ENCODE data around the gene PDZD7. TPM values are rescaled to one million over a fixed set of nuclear protein-coding genes. Genes with fewer than 3 reads are reported as not detected.

PDZD7 gene
- polyA plus RNA-seq, 1 of the 3 experiments (the other 2 are of a cell fraction): 1.9 TPM

GRCh38 chr10:101046332-101047238, 15.7 kb upstream of the PDZD7 start:
- POLR2A ChIA-PET: no interaction called here
- no peaks in the 10 kb centered on the region for H3K27me3 ChIP-seq (ENCODE audit: insufficient read depth)
- no peaks in the 10 kb centered on the region for H3K9me2 ChIP-seq
- no peak overlapping the region for H2AFZ ChIP-seq (ENCODE audit: low read depth)
- H3K27ac ChIP-seq (ENCODE audit: low read depth in 2 of 2, low read length in 1 of 2): no peak overlapping the region
- H3K9me3 ChIP-seq: no peaks in the 10 kb centered on the region
- no peaks in the 10 kb centered on the region for H4K20me1 ChIP-seq (ENCODE audit: insufficient read depth)
- peaks cover 21% of the 10 kb centered on the region for H3F3A ChIP-seq (replicated peaks; ENCODE audit: insufficient read depth)
- H3K4me1 ChIP-seq (ENCODE audit: control insufficient read depth in 1 of 2, insufficient read depth in 2 of 2, low read depth in 1 of 2, low read length in 1 of 2): peaks cover 10 to 23% of the 10 kb centered on the region in 2 experiments
- H3K4me2 ChIP-seq: no peak overlapping the region
- no peak overlapping the region for H3K9ac ChIP-seq
- TF ChIP-seq SMC3 (IDR thresholded peaks at IDR 0.05; ENCODE audit: low read depth, low read length) (no peak), RAD21 (IDR thresholded peaks at IDR 0.05; ENCODE audit: low read length) (no peak), TEAD4 (IDR thresholded peaks at IDR 0.05; ENCODE audit: borderline replicate concordance, insufficient read depth) (no peak), GABPA (IDR thresholded peaks at IDR 0.05; ENCODE audit: low read depth) (no peak), PBX3 (IDR thresholded peaks at IDR 0.05) (no peak), NFIC (IDR thresholded peaks at IDR 0.05; ENCODE audit: borderline replicate concordance) (no peak), RFX5 (IDR thresholded peaks at IDR 0.05; ENCODE audit: low read length) (no peak), EZH2phosphoT487 (IDR thresholded peaks at IDR 0.05; ENCODE audit: borderline replicate concordance, low read depth) (no peak), ZBTB33 (IDR thresholded peaks at IDR 0.05; ENCODE audit: borderline replicate concordance, low read depth) (no peak), REST (IDR thresholded peaks at IDR 0.05; ENCODE audit: low read depth, low read length) (no peak), FOXM1 (IDR thresholded peaks at IDR 0.05; ENCODE audit: low read depth) (no peak), CHD2 (IDR thresholded peaks at IDR 0.05; ENCODE audit: low read length, partially characterized antibody) (no peak), FOSL2 (IDR thresholded peaks at IDR 0.05; ENCODE audit: borderline replicate concordance, low read depth) (no peak), ELF1 (IDR thresholded peaks at IDR 0.05) (no peak), GATA2 (CRISPR knock-in tag; IDR thresholded peaks at IDR 0.05) (no peak)
- CTCF ChIA-PET: interaction anchor here (0.6 to 9.5 kb wide), 9 partner anchors 9 to 135 kb away, joined by 3 to 98 read pairs (median 4); no protein-coding TSS in a partner anchor
- no peak overlapping the region for H3K4me3 ChIP-seq (ENCODE audit: low read depth in 2 of 2, low read length in 1 of 2)
- H3K79me2 ChIP-seq (ENCODE audit: insufficient read depth): peaks cover 6% of the 10 kb centered on the region; the same call in 1 of the 2 replicates
- no peak for DNase-seq
- 85% methylated on average over 25 of the region's 25 CpGs for WGBS (ENCODE audit: low lambda C conversion rate)
- no peaks in the 10 kb centered on the region for H3K36me3 ChIP-seq (replicated peaks in 1 of 2; ENCODE audit: control insufficient read depth in 1 of 2, insufficient read depth in 2 of 2, low read length in 1 of 2)
